Chondrocyte (in vitro differentiated cells): ENCODE data around the gene UBTD2. TPM values are rescaled to one million over a fixed set of nuclear protein-coding genes. Genes with fewer than 3 reads are reported as not detected.

Experiments
- DNase-seq: peaks from one replicate; pipeline ENCODE4 v3.0.0; 2021; ENCODE audit warnings: mixed read lengths, low spot score
- H3K27ac Mint-ChIP-seq: one replicate; pipeline ENCODE4 v1.8.0; 2021; ENCODE audit warnings: mild to moderate bottlenecking, moderate library complexity, mixed read lengths; ENCODE audit not compliant: unreplicated experiment
- H3K27me3 Mint-ChIP-seq: 2 replicates; pipeline ENCODE4 v1.8.0; 2021; ENCODE audit warnings: low read depth, mixed read lengths
- H3K36me3 Mint-ChIP-seq: 2 replicates; pipeline ENCODE4 v1.8.0; 2021; ENCODE audit warnings: low read depth, mixed read lengths
- H3K4me1 Mint-ChIP-seq: 2 replicates; pipeline ENCODE4 v1.8.0; 2021; ENCODE audit warnings: low read depth, mild to moderate bottlenecking, mixed read lengths
- H3K4me3 Mint-ChIP-seq: one replicate; pipeline ENCODE4 v1.8.0; 2021; ENCODE audit warnings: mild to moderate bottlenecking, moderate library complexity, mixed read lengths; ENCODE audit not compliant: unreplicated experiment
- H3K9me3 Mint-ChIP-seq: 2 replicates; pipeline ENCODE4 v1.8.0; 2021; ENCODE audit warnings: low read depth, mixed read lengths
- total RNA-seq: library from RNA; stranded (reverse); gene quantifications from 3 replicates; pipeline ENCODE4 v1.2.1, GENCODE V29; 2021
- TF ChIP-seq, protein P1 (sequence below): fragments of 200-600 bp; sonication (generic); IDR thresholded peaks from 2 replicates; pipeline ENCODE4 v1.5.0; 2021; ENCODE audit warnings: antibody characterized with exemption, mild to moderate bottlenecking, moderate library complexity

The UBTD2 gene
- total RNA-seq, 1 donor from 2014 or later, result 38.4 TPM

DNA sequence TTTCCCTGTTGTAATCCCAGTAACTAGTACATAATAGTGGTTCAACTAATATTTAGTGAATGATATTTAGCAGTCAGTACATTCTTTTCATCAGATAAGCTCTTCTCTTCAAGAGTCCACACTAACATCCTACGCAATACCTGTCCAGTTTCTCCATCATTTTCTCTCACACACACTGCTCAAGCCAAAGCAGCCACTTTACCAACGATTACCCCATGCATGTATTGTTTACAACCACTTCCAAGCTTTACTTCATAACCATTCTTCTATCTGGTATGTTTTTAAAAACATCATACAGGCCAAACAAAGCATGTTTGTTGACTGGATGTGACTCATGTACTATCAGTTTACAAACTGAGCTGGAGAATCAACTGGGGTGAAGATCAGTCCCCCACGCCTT lies 7.3 kb downstream of the UBTD2 start:
- peaks cover 4% of the 10 kb centered on the region for H3K36me3 Mint-ChIP-seq
- DNase-seq, result no peak

DNA sequence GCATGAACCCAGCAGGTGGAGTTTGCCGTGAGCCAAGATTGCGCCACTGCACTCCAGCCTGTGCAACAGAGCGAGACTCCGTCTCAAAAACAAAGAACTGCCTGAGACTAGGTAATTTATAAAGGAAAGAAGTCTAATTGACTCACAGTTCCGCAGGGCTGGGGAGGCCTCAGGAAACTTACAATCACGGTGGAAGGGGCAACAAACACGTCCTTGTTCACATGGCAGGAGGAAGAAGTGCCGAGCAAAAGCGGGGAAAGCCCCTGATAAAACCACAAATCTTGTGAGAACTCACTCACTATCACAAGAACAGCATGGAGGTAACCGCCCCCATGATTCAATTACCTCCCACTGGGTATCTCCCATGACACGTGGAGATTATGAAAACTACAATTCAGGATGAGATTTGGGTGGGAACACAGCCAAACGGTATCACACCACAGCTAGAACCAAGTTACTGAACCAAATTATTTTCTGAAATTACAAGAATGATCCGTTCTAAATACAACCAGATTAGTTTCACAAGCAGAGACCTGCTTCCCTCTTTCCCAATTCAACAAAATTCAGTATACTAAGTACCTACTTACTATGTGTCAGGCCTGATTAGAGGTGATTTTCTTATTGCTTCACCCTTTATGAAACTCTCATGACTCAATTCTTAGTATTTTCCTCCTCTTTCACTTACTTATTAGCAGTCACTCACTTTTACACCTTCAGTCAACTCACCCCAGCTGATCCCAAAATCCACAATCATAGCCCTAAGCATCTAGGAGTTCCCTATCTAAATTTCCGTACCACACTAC lies 8.4 kb downstream of the UBTD2 start:
- no peaks in the 10 kb centered on the region for H3K27me3 Mint-ChIP-seq
- H3K4me1 Mint-ChIP-seq, result peaks cover 51% of the 10 kb centered on the region
- H3K9me3 Mint-ChIP-seq, result no peaks in the 10 kb centered on the region
- H3K36me3 Mint-ChIP-seq, result peaks cover 4% of the 10 kb centered on the region
- no peak for DNase-seq
- TF ChIP-seq, protein P1, sequence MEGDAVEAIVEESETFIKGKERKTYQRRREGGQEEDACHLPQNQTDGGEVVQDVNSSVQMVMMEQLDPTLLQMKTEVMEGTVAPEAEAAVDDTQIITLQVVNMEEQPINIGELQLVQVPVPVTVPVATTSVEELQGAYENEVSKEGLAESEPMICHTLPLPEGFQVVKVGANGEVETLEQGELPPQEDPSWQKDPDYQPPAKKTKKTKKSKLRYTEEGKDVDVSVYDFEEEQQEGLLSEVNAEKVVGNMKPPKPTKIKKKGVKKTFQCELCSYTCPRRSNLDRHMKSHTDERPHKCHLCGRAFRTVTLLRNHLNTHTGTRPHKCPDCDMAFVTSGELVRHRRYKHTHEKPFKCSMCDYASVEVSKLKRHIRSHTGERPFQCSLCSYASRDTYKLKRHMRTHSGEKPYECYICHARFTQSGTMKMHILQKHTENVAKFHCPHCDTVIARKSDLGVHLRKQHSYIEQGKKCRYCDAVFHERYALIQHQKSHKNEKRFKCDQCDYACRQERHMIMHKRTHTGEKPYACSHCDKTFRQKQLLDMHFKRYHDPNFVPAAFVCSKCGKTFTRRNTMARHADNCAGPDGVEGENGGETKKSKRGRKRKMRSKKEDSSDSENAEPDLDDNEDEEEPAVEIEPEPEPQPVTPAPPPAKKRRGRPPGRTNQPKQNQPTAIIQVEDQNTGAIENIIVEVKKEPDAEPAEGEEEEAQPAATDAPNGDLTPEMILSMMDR, result no peak
- no peak overlapping the region for H3K4me3 Mint-ChIP-seq
- H3K27ac Mint-ChIP-seq, result peak overlapping the region; percentile 70

More for the DNA sequence above, 7.3 kb downstream of the UBTD2 start:
- Mint-ChIP-seq H3K27me3 (no peaks in the 10 kb centered on the region), H3K27ac (no peak overlapping the region), H3K9me3 (no peaks in the 10 kb centered on the region), H3K4me3 (no peak overlapping the region), H3K4me1 (peaks cover 60% of the 10 kb centered on the region)
- TF ChIP-seq, protein P1, result no peak

DNA sequence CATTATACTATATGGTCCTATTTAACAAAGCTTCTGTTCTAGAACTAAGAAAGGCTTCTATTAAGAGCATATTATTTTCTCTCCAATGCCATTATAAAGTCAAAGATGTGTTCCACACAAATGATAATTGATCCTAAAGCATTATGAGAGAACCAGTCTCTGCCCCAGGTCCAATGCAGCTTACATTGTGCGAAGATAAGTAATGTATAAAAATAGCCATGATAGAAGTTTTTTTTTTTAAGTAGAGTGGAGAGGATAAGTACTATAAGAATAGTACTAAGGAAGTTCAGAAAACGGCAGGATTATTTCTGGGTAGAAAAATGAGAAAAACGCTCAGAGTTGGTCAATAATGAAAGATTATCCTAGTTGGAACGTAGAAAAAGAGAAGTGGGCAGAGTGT lies 15.6 kb downstream of the UBTD2 start:
- Mint-ChIP-seq H3K4me1 (peaks cover 44% of the 10 kb centered on the region), H3K27ac (no peak overlapping the region), H3K9me3 (no peaks in the 10 kb centered on the region), H3K36me3 (no peaks in the 10 kb centered on the region), H3K4me3 (no peak overlapping the region), H3K27me3 (no peaks in the 10 kb centered on the region)
- DNase-seq, result no peak
- TF ChIP-seq, protein P1, result no peak

DNA sequence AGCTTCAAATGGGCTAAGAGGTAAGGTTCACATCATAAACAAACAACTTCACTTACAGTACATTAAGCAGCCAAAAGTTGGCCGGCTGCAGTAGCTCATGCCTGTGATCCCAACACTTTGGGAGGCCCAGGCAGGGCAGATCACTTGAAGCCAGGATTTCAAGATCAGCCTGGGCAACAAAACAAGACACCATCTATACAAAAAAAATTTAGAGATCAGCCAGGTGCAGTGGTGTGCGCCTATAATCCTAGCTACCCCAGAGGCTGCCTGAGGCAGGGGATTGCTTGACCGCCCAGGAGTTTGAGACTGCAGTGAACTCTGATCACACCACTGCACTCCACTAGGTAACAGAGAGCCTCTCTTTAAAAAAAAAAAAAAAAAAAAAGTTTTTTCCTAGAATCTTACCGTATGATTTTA lies 16.9 kb downstream of the UBTD2 start:
- H3K27ac Mint-ChIP-seq, result peak overlapping the region; percentile 23
- H3K4me1 Mint-ChIP-seq, result peaks cover 41% of the 10 kb centered on the region
- H3K27me3 Mint-ChIP-seq, result no peaks in the 10 kb centered on the region
- TF ChIP-seq, protein P1, result no peak
- no peaks in the 10 kb centered on the region for H3K9me3 Mint-ChIP-seq
- no peak for DNase-seq
- H3K36me3 Mint-ChIP-seq, result no peaks in the 10 kb centered on the region
- no peak overlapping the region for H3K4me3 Mint-ChIP-seq

DNA sequence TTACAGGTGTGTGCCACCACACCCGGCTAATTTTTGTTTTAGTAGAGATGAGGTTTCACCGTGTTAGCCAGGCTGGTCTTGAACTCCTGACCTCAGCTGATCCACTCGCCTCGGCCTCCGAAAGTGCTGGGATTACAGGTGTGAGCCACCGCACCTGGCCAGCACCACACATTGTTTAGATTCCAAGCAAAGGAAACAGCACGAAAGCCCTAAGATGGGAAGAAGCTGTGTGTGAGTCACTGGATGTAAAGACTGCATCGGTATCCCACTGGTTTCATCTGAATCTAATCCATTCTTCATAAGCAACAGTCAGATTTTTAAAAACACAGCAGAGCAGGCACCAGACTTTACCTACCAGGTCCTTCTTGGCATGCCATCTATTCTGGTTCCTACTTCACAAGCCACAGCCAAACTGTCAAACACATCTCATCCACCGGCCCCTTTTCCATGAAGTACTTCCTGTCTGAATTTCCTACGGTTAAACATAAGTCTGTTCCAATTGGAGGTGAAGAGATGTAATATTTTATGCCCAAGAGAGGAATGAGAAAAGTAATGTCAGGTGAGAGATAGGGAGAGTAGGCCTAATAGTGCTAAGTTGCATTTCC lies 17.4 kb downstream of the UBTD2 start:
- H3K4me1 Mint-ChIP-seq, result peaks cover 43% of the 10 kb centered on the region
- no peak for DNase-seq
- no peaks in the 10 kb centered on the region for H3K36me3 Mint-ChIP-seq
- H3K4me3 Mint-ChIP-seq, result no peak overlapping the region
- H3K27ac Mint-ChIP-seq, result peak overlapping the region; percentile 50
- H3K27me3 Mint-ChIP-seq, result no peaks in the 10 kb centered on the region
- TF ChIP-seq, protein P1, result no peak
- H3K9me3 Mint-ChIP-seq, result no peaks in the 10 kb centered on the region
